Stomach smooth muscle (tissue), 2 donors: Measurements from ENCODE around the gene FAM170B.

Experiments
- H3K27ac ChIP-seq: one replicate; pipeline ENCODE4 v1.7.0; 2013; ENCODE audit warnings: mild to moderate bottlenecking, low read length, inconsistent platforms
- H3K27me3 ChIP-seq, 2 donors: one replicate each; pipeline ENCODE4 v1.7.0; 2013; ENCODE audit warnings: low read length in 2 of 2; ENCODE audit not compliant: insufficient read depth in 2 of 2, control insufficient read depth in 1 of 2
- H3K36me3 ChIP-seq, 2 donors: one replicate each; pipeline ENCODE4 v1.7.0; 2013; ENCODE audit warnings: low read length in 2 of 2; ENCODE audit not compliant: control insufficient read depth in 2 of 2, insufficient read depth in 2 of 2
- H3K4me1 ChIP-seq: one replicate; pipeline ENCODE4 v1.7.0; 2013; ENCODE audit warnings: low read length; ENCODE audit not compliant: control insufficient read depth, insufficient read depth
- H3K4me3 ChIP-seq, 2 donors: one replicate each; pipeline ENCODE4 v1.7.0; 2013; ENCODE audit warnings: low read length in 2 of 2
- H3K9ac ChIP-seq, 2 donors: one replicate each; pipeline ENCODE4 v1.7.0; 2013; ENCODE audit warnings: low read length in 2 of 2, mild to moderate bottlenecking in 1 of 2
- H3K9me3 ChIP-seq, 2 donors: one replicate each; pipeline ENCODE4 v1.7.0; 2013; ENCODE audit warnings: low read length in 2 of 2; ENCODE audit not compliant: control insufficient read depth in 2 of 2
- donor health status: healthy.
- donor health status: Pancreatic carcinoma.

FAM170B gene

DNA sequence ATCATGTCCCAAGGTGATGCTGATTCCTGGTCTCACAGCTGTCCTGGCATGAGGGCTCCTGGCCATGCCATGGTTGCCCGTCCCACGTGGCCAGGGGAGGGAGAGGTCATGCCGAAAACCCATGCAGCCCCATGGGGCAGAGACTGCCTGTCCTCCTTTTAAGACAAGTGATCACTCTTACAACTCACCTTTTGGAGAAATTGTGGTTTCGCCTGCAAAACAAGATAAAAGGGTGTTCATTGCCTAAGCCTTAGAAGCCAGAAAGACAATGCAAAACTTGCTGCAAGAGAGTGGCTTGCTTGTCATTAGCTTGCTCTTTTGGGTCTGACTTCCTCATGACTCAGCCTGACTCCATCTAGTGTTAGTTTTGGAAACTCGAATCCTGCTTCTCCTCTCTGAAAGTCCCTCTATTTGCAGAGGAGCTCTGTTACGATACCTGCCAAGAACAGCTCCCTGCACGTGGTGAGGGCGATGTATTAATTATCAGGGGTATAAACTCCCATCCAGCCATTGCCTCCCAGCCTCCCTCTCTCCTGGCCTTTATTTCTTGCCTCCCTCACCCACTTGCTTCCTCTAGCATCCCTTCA lies 27.7 kb upstream of the FAM170B start:
- Histone ChIP-seq H3K9ac (no peak overlapping the region), H3K4me3 (no peak overlapping the region), H3K4me1 (peaks cover 2% of the 10 kb centered on the region), H3K27ac (no peak overlapping the region), H3K27me3 (no peaks in the 10 kb centered on the region), H3K36me3 (no peaks in the 10 kb centered on the region), H3K9me3 (no peaks in the 10 kb centered on the region)

DNA sequence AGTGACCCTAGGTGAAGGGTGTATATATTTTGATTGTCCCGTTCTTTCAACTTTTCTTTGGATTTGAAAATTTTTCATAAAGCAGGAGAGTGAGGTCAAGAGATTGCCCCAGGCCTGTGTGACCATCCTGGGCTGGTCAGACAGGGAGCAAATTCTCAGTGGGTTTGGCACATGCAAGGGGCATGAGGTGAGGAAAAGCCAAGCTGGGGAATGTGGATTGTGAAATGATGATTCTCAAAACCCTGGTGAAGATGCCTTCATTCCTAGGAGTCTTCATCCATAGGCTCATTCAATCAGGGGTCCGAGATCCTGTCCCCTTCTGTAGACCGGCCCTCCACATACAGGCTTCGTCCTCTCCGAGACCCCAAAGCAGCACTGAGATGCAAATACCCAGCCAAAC lies 27.0 kb upstream of the FAM170B start:
- no peak overlapping the region for H3K27ac ChIP-seq
- no peak overlapping the region for H3K4me3 ChIP-seq
- H3K36me3 ChIP-seq = no peaks in the 10 kb centered on the region
- no peaks in the 10 kb centered on the region for H3K27me3 ChIP-seq
- no peaks in the 10 kb centered on the region for H3K9me3 ChIP-seq
- no peak overlapping the region for H3K9ac ChIP-seq
- H3K4me1 ChIP-seq = peaks cover 2% of the 10 kb centered on the region

DNA sequence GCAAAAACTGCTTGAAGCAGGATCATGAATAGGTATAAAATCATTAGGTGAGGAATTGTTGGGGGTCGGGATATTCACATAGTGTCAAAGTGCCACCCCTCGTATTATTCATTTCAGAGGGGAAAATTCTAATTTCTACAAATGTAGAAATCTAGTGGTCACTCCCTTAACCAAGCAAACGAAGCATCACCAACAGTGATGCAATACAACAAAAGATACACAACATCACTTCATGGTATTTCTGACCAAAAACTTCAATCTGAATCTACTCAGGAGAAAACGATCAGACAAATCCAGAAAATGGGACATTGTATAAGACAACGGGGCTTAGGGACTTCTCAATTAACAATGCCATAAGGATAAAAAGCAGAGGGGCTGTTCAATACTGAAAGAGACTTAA lies 26.3 kb upstream of the FAM170B start:
- Histone ChIP-seq H3K9ac (no peak overlapping the region), H3K27ac (no peak overlapping the region), H3K36me3 (no peaks in the 10 kb centered on the region), H3K4me3 (no peak overlapping the region), H3K27me3 (no peaks in the 10 kb centered on the region), H3K4me1 (peaks cover 2% of the 10 kb centered on the region), H3K9me3 (no peaks in the 10 kb centered on the region)

DNA sequence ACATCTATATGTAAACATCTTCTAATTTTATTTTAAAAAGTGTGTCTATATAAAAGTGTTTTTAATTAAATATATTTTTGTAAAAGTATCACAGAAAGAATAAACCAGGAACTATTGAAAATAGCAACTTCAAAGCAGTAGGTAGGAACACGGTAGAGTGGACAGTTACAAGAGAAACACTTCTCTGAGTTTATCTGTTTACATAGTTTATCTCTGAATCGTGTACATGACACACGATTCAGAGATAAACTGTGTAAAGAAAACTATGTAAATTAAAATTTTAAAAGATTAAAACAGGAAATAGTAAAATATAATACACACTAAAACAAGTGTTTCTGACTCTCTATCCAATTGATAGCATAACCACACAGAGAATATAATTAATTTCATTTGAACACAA lies 25.1 kb upstream of the FAM170B start:
- Histone ChIP-seq H3K27ac (no peak overlapping the region), H3K9me3 (no peaks in the 10 kb centered on the region), H3K36me3 (no peaks in the 10 kb centered on the region), H3K9ac (no peak overlapping the region), H3K4me1 (peaks cover 2% of the 10 kb centered on the region), H3K27me3 (no peaks in the 10 kb centered on the region), H3K4me3 (no peak overlapping the region)

DNA sequence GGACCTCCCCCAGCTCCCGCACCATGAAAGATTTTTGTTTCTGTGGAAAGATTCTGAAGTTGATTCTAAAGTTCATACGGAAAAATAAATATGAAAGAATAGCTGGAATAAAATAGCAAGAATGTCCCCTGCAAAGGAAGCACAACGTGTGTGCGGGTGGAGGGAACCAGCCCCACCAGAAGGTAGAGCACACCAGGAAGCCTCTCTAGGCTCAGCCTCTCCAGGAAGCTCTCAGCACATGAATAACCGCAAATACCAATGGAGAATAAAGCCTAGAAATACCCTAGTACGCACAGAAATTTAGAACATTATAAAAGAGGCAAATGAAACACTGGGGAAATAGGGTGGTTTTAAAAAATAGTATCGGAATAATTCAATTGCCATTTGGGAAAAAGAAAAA lies 24.6 kb upstream of the FAM170B start:
- H3K9ac ChIP-seq = no peak overlapping the region

DNA sequence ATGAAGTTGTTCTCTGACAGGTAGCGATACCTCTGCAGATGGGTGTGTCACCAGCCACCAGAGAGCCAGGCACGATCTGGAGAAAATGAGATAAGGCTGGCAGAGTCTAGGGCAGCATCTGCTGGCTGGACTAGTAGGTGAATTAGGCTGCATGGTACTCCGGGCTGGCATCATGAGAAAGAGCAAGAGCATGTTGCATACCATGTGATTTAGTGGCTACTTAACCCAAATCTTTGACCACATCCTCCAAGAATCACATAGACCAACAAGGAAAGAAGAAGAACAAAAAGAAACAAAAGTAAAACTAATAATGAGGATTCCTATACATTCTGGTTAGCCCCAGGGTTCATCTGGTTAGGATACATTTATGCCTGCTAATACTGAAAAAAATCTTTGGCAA lies 23.4 kb upstream of the FAM170B start:
- Histone ChIP-seq H3K27ac (no peak overlapping the region), H3K27me3 (no peaks in the 10 kb centered on the region), H3K4me1 (peaks cover 2% of the 10 kb centered on the region), H3K36me3 (no peaks in the 10 kb centered on the region), H3K4me3 (no peak overlapping the region), H3K9me3 (no peaks in the 10 kb centered on the region), H3K9ac (no peak overlapping the region)

More for the DNA sequence above, 24.6 kb upstream of the FAM170B start:
- Histone ChIP-seq H3K36me3 (no peaks in the 10 kb centered on the region), H3K4me1 (peaks cover 2% of the 10 kb centered on the region), H3K4me3 (no peak overlapping the region), H3K9me3 (no peaks in the 10 kb centered on the region), H3K27me3 (no peaks in the 10 kb centered on the region), H3K27ac (no peak overlapping the region)

DNA sequence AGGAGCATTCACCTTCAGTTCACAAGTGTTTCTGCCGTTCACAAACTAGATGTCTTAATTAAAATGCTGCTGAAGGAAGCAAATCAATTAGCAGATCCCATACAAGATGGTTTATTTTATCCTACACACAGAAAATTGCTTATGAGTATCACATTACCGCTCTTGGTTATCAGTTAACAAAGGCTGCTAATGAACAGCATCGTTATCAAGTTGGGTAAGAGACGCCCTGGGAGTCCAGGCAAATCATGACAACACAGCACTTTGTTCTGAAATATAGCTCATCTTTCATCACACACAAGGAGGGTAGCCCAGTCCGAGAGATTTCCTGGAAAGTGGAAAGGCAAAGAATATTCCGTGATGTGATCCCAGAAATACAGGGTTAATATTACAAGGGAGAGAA lies 20.8 kb upstream of the FAM170B start:
- Histone ChIP-seq H3K9ac (no peak overlapping the region), H3K4me3 (no peak overlapping the region), H3K27me3 (no peaks in the 10 kb centered on the region), H3K36me3 (no peaks in the 10 kb centered on the region), H3K4me1 (no peaks in the 10 kb centered on the region), H3K9me3 (no peaks in the 10 kb centered on the region), H3K27ac (no peak overlapping the region)

DNA sequence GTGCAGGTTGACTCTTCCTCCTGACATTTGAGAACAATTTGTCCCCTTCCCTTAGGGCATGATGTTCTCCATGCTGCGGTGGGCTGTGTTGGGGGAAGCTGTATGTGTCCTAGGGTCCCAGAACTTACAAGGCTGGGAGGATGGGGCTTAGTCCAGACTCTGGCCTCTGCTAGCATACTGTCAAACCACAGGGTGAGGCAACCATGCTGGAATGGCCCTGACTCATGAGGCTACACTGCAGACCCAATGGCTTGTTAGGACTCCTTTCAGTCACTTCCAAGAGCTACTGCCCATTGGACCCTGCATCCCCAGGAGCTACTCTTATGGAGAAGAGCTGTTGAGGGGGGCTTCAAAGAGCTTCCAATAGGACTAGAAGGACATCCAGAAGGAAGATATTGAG lies 20.1 kb upstream of the FAM170B start:
- Histone ChIP-seq H3K27ac (no peak overlapping the region), H3K27me3 (no peaks in the 10 kb centered on the region), H3K36me3 (no peaks in the 10 kb centered on the region), H3K4me1 (no peaks in the 10 kb centered on the region), H3K4me3 (no peak overlapping the region), H3K9ac (no peak overlapping the region), H3K9me3 (no peaks in the 10 kb centered on the region)

DNA sequence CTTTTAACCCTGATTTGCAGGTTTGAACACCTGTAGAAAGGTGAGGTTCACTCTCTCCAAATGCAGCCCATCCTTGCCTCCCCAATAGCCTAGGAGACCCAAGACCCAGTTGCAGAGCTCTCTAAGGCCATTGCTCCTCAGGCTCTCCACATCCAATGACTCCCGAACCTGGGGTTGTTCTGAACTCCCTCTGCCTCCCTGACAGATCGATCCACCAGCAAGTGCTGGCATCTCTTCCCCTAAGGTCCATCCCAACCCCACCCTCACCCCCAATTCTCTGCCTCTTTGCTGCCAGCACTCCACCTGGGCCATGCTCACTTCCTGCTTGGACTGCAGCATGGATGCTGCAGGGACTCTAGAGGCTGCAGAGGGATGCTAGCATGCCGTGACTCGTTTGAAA lies 19.3 kb upstream of the FAM170B start:
- Histone ChIP-seq H3K4me1 (no peaks in the 10 kb centered on the region), H3K36me3 (no peaks in the 10 kb centered on the region), H3K4me3 (no peak overlapping the region), H3K9ac (no peak overlapping the region), H3K27ac (no peak overlapping the region), H3K27me3 (no peaks in the 10 kb centered on the region), H3K9me3 (no peaks in the 10 kb centered on the region)

DNA sequence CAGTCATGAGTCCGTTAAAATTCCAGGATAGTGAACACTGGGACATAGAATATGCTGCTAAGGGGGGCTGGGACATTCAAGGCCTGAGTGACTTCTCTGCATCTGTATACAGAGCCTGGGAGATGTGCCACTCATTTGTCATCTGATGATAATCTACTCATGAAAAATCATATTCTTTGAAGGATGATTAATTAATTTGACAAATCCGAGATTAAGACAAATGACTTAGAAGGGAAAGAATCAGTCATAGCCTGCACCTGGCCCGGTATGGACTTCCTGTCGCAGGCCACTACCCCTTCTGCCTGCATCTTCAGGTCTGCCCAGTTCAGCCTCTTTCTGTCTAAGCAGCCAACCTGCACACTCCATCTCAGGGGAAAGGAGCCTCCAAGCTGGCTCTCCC lies 18.8 kb upstream of the FAM170B start:
- Histone ChIP-seq H3K9ac (no peak overlapping the region), H3K9me3 (no peaks in the 10 kb centered on the region), H3K36me3 (no peaks in the 10 kb centered on the region), H3K27me3 (no peaks in the 10 kb centered on the region), H3K4me3 (no peak overlapping the region), H3K4me1 (no peaks in the 10 kb centered on the region), H3K27ac (no peak overlapping the region)

DNA sequence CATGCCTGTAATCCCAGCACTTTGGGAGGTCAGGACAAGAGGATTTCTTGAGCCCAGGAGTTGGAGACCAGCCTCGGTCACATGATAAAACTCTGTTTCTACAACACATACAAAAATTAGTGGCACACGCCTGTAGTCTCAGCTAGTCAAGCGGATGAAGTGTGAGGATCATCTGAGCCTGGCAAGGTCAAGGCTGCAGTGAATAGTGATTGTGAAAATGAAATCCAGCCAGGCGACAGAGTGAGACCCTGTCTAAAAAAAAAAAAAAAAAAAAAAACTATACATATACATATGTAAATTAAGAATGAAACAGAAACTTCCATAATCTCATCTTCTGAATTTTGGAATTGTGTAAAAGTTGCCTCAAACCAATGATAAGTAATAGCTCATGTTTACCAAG lies 18.2 kb upstream of the FAM170B start:
- H3K9ac ChIP-seq = no peak overlapping the region
- H3K27ac ChIP-seq = no peak overlapping the region
- no peaks in the 10 kb centered on the region for H3K4me1 ChIP-seq
- H3K9me3 ChIP-seq = peaks cover 3 to 4% of the 10 kb centered on the region in 2 donors
- no peaks in the 10 kb centered on the region for H3K36me3 ChIP-seq
- H3K27me3 ChIP-seq = no peaks in the 10 kb centered on the region
- no peak overlapping the region for H3K4me3 ChIP-seq
